H1 (cell line): Measurements from ENCODE around the gene APAF1. TPM values are rescaled to one million over a fixed set of nuclear protein-coding genes. Genes with fewer than 3 reads are reported as not detected.

Experiments
- GTF2F1 ChIP-seq: IDR thresholded peaks from 2 replicates; pipeline ENCODE4 v1.6.1; 2012; ENCODE audit warnings: low read depth, low read length, improper control_type of control experiment, borderline replicate concordance
- NANOG ChIP-seq: IDR thresholded peaks from 2 replicates; pipeline ENCODE4 v1.6.1; 2011; ENCODE audit warnings: low read length, low read depth, mild to moderate bottlenecking, inconsistent platforms; ENCODE audit not compliant: insufficient read depth, poor library complexity, severe bottlenecking
- polyA plus RNA-seq, 7 experiments: library from polyadenylated mRNA; depleted of rRNA in 3 of 7; stranded (reverse) in 5 of 7; unstranded in 2 of 7; fragments of >200 nt in 5 of 7; fragments of 200-250 nt in 2 of 7; gene quantifications; 1 replicate in 5 of 7; 2 replicates in 1 of 7; 4 replicates in 1 of 7; pipeline versions ENCODE4 v1.2.1 to v1.2.3, GENCODE V29; 2011 to 2013; ENCODE audit warnings: missing spikeins in 2 of 7, mixed read lengths in 2 of 7
- total RNA-seq: library from RNA; stranded (reverse); fragmentation: NEBNext Ultra II Directional; extraction: Animal tissue kit (Norgen Biotek cat#: 25700); gene quantifications from 2 replicates; pipeline ENCODE4 v1.2.1, GENCODE V29; 2021

Gene APAF1
- total and polyA plus RNA-seq, 2 of the 8 experiments (the other 6 are each of a cell fraction or from before 2014, with no cell fraction given): 4.7 to 22.6 TPM

DNA sequence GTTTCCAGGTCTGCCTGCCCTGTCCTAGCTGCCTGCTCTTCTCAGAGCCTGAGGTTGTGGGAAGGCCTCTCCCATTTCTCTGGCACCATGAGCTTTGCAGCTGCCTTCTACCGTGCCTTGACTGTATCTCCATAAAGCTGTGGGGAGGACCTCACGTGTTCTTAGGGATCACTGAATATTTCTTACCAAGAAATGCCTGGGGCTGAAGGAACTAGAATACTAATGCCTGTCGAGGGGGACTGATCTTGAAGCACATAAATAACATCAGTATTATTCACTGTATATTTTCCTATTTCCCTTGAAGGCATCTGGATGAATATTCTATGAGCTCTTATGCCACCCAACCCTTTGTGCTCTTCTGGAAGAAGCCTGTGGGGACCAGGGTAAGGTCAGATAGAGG, 103.4 kb downstream of the APAF1 start (continued):
- no peak for TF ChIP-seq NANOG
- TF ChIP-seq GTF2F1: no peak
- TF ChIP-seq, all 59 proteins: peak for 0
